Loucy (cell line): Measurements from ENCODE around the gene OR5AN1.

Experiments
- H2AFZ ChIP-seq: fragments of 200-600 bp; sonication (generic); 2 replicates; pipeline ENCODE4 v1.6.0; 2016; ENCODE audit warnings: antibody characterized with exemption, mild to moderate bottlenecking, low read length, moderate library complexity
- H3F3A ChIP-seq: fragments of 200-600 bp; 2 replicates; pipeline ENCODE4 v1.6.0; 2016; ENCODE audit warnings: antibody characterized with exemption, low read depth, mild to moderate bottlenecking
- H3K27me3 ChIP-seq: fragments of 200-600 bp; sonication (generic); 2 replicates; pipeline ENCODE4 v1.6.1; 2014; ENCODE audit warnings: low read length, mild to moderate bottlenecking; ENCODE audit not compliant: insufficient read depth, poor library complexity, severe bottlenecking
- H3K36me3 ChIP-seq: fragments of 200-600 bp; sonication (generic); 2 replicates; pipeline ENCODE4 v1.6.1; 2016; ENCODE audit warnings: low read length; ENCODE audit not compliant: insufficient read depth
- H3K4me1 ChIP-seq: fragments of 200-600 bp; sonication (generic); 2 replicates; pipeline ENCODE4 v1.5.1; 2014; ENCODE audit warnings: low read length, mild to moderate bottlenecking; ENCODE audit not compliant: insufficient read depth, poor library complexity, severe bottlenecking
- H3K4me2 ChIP-seq: fragments of 200-600 bp; sonication (generic); 2 replicates; pipeline ENCODE4 v1.6.0; 2014; ENCODE audit warnings: antibody characterized with exemption, low read length, low read depth, mild to moderate bottlenecking; ENCODE audit not compliant: poor library complexity, severe bottlenecking
- H3K4me3 ChIP-seq: fragments of 200-600 bp; sonication (generic); 2 replicates; pipeline ENCODE4 v1.5.1; 2014; ENCODE audit warnings: low read length, mild to moderate bottlenecking, mixed read lengths; ENCODE audit not compliant: poor library complexity, severe bottlenecking
- H3K79me2 ChIP-seq: fragments of 200-600 bp; sonication (generic); 2 replicates; pipeline ENCODE4 v1.6.1; 2014; ENCODE audit warnings: low read length; ENCODE audit not compliant: insufficient read depth
- H3K9ac ChIP-seq: fragments of 200-600 bp; sonication (generic); 2 replicates; pipeline ENCODE4 v1.6.0; 2014; ENCODE audit warnings: mild to moderate bottlenecking, low read depth, low read length, moderate library complexity; ENCODE audit not compliant: poor library complexity, severe bottlenecking
- H3K9me2 ChIP-seq: fragments of 200-600 bp; sonication (generic); replicated peaks from 2 replicates; pipeline ENCODE4 v1.6.1; 2016; ENCODE audit warnings: low read depth, low read length, mixed read lengths
- H3K9me3 ChIP-seq: fragments of 200-600 bp; sonication (generic); 2 replicates; pipeline ENCODE4 v1.6.1; 2014; ENCODE audit warnings: mild to moderate bottlenecking, antibody characterized with exemption, low read length, low read depth; ENCODE audit not compliant: insufficient read depth
- H4K20me1 ChIP-seq: fragments of 200-600 bp; sonication (generic); 2 replicates; pipeline ENCODE4 v1.6.0; 2014; ENCODE audit warnings: antibody characterized with exemption, low read length, mild to moderate bottlenecking; ENCODE audit not compliant: insufficient read depth, poor library complexity, severe bottlenecking
- CTCF ChIP-seq: fragments of 200-600 bp; sonication (generic); conservative IDR thresholded peaks from 2 replicates; pipeline ENCODE4 v1.5.1; 2014; ENCODE audit warnings: mild to moderate bottlenecking, antibody characterized with exemption, low read length
- EZH2phosphoT487 ChIP-seq: fragments of 200-600 bp; IDR thresholded peaks from 2 replicates; pipeline ENCODE4 v1.6.1; 2018; ENCODE audit warnings: antibody characterized with exemption, mild to moderate bottlenecking, moderate library complexity, borderline replicate concordance

OR5AN1 gene

GRCh38 chr11:59401262-59401552, 42.5 kb downstream of the OR5AN1 start:
- Histone ChIP-seq H3K27me3 (no peaks in the 10 kb centered on the region), H3K36me3 (no peaks in the 10 kb centered on the region), H3K4me3 (no peak overlapping the region), H3K4me1 (no peaks in the 10 kb centered on the region), H3K79me2 (no peaks in the 10 kb centered on the region), H3K9ac (no peak overlapping the region), H3K9me3 (peaks cover 16% of the 10 kb centered on the region; the same call in 1 of the 2 replicates), H3K9me2 (no peaks in the 10 kb centered on the region), H3F3A (no peaks in the 10 kb centered on the region), H3K4me2 (no peak overlapping the region), H4K20me1 (no peaks in the 10 kb centered on the region), H2AFZ (no peak overlapping the region)
- TF ChIP-seq EZH2phosphoT487 = no peak
- TF ChIP-seq CTCF = no peak; the same call in 1 of the 2 replicates

GRCh38 chr11:59403546-59403945, 44.9 kb downstream of the OR5AN1 start:
- H3K4me1 ChIP-seq = no peaks in the 10 kb centered on the region
- TF ChIP-seq CTCF (no peak), EZH2phosphoT487 (no peak)
- H3K36me3 ChIP-seq = no peaks in the 10 kb centered on the region
- no peak overlapping the region for H3K9ac ChIP-seq
- no peak overlapping the region for H2AFZ ChIP-seq
- no peaks in the 10 kb centered on the region for H3K9me2 ChIP-seq
- no peak overlapping the region for H3K4me3 ChIP-seq
- no peak overlapping the region for H3K4me2 ChIP-seq
- no peaks in the 10 kb centered on the region for H3K79me2 ChIP-seq
- H4K20me1 ChIP-seq = no peaks in the 10 kb centered on the region
- H3K27me3 ChIP-seq = no peaks in the 10 kb centered on the region
- peaks cover 16% of the 10 kb centered on the region; the same call in 1 of the 2 replicates for H3K9me3 ChIP-seq
- H3F3A ChIP-seq = no peaks in the 10 kb centered on the region

GRCh38 chr11:59413646-59414045, 55.0 kb downstream of the OR5AN1 start:
- Histone ChIP-seq H3K4me2 (no peak overlapping the region), H3K36me3 (no peaks in the 10 kb centered on the region), H3F3A (no peaks in the 10 kb centered on the region), H2AFZ (no peak overlapping the region), H3K4me3 (no peak overlapping the region), H3K9me3 (0 out of 2 replicates have a peak, but pooled peaks cover 4% of the 10 kb centered on the region), H3K27me3 (no peaks in the 10 kb centered on the region), H3K9me2 (no peaks in the 10 kb centered on the region), H3K79me2 (no peaks in the 10 kb centered on the region), H3K9ac (no peak overlapping the region), H3K4me1 (no peaks in the 10 kb centered on the region), H4K20me1 (no peaks in the 10 kb centered on the region)
- TF ChIP-seq CTCF = no peak
- TF ChIP-seq EZH2phosphoT487 = no peak
